GM12864 (cell line): ENCODE measurements around the gene ENDOV.

Experiments used
- DNase-seq: peaks from one replicate; pipeline ENCODE4 v3.0.0-alpha.2; 2011; ENCODE audit warnings: low read depth
- H3K4me3 ChIP-seq: 2 replicates; pipeline ENCODE4 v1.5.1; 2011; ENCODE audit warnings: mild to moderate bottlenecking, low read depth, low read length, control low read depth
- TF ChIP-seq, protein P1 (sequence below): IDR thresholded peaks from 2 replicates; pipeline ENCODE4 v1.5.1; 2011; ENCODE audit warnings: low read depth, mild to moderate bottlenecking, moderate library complexity, low read length, control low read depth, inconsistent platforms; ENCODE audit errors: missing control alignments

The ENDOV gene

DNA sequence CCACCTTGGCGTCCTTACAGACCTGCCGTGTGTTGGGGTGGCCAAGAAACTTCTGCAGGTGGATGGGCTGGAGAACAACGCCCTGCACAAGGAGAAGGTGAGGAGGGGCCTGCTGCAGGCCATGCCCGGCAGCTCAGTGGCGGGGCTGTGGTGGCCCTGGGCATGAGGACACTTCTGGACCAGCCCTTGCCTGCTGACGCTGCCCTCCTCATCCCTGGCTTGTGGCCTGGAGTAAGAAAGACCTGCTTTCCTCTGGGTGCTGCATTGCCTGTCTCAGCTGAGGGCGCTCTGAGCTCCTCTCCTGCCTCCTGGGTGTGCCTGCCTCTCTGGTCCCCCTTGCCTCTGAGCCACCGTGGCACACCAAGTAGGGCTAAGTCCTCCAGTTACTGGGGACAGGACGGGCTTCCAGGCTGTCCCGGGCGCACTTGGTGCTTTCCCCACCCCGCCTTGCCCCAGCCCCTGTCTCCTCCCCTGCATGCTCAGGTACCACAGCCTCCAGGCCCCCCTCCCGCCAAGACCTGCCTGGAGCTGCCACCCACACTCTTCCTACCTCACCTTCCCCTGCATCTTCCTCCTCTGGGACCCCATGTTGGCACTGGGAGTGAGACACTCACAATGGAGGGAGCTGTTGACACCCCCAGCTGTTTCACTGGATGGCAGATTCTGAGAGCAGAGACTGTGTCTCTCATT, 8.7 kb downstream of the ENDOV start:
- DNase-seq, result no peak
- no peak overlapping the region for H3K4me3 ChIP-seq
- TF ChIP-seq, protein P1, sequence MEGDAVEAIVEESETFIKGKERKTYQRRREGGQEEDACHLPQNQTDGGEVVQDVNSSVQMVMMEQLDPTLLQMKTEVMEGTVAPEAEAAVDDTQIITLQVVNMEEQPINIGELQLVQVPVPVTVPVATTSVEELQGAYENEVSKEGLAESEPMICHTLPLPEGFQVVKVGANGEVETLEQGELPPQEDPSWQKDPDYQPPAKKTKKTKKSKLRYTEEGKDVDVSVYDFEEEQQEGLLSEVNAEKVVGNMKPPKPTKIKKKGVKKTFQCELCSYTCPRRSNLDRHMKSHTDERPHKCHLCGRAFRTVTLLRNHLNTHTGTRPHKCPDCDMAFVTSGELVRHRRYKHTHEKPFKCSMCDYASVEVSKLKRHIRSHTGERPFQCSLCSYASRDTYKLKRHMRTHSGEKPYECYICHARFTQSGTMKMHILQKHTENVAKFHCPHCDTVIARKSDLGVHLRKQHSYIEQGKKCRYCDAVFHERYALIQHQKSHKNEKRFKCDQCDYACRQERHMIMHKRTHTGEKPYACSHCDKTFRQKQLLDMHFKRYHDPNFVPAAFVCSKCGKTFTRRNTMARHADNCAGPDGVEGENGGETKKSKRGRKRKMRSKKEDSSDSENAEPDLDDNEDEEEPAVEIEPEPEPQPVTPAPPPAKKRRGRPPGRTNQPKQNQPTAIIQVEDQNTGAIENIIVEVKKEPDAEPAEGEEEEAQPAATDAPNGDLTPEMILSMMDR, result no peak

DNA sequence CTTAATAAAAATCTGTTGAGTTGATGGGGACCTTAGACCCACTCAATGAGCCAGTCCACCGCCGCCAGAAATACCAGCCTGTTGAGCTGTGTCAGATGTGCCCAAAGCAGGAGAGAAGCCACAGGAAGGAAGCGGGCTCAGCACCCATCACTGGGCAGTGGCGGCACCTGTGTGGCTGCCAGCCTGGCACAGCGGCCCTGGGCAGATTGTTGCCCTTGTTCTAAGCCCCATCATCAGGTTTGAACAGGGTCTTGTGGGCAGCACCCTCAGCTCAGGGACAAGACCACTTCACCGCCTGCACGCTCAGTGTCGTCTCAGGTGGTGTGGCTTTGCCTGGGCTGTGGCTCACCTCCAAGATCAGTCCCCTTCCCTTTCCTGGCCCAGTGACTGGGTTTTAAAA, 9.3 kb downstream of the ENDOV start:
- TF ChIP-seq, protein P1, result no peak
- H3K4me3 ChIP-seq, result no peak overlapping the region
- no peak for DNase-seq

DNA sequence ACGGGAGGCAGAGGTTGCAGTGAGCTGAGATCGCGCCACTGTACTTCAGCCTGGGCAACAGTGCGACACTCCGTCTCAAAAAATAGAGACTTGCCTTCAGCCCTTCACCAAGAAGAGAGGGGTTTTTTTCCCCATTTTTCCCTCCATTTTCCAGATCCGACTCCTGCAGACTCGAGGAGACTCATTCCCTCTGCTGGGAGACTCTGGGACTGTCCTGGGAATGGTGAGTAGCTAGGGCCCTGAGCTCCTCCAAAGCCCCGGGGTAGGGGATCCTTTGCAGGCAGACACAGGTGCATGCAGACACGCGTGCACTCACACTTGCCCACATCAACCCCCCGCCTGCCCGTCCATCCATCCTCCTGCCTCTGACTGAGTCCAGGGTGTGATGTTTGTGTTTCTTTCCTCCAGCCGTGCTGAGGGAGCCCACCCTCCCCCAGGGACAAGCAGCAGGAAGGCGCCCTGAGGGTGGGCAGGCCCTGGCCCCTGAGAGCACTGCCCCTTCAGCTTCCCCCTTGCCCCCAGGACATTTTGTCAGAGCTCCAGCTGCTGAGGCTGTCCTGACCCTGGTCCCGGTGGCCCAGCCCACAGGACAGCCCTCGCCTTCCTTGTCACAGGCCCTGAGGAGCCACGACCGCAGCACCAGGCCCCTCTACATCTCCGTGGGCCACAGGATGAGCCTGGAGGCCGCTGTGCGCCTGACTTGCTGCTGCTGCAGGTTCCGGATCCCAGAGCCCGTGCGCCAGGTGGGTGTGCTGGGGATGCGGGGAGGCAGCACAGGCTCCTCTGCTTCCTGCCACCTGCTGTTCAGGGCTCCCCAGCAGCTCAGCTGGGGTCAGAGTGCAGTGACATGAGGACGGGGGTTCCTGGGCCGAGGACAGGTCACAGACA, 10.2 kb downstream of the ENDOV start:
- TF ChIP-seq, protein P1, result no peak
- DNase-seq, result no peak
- H3K4me3 ChIP-seq, result no peak overlapping the region

DNA sequence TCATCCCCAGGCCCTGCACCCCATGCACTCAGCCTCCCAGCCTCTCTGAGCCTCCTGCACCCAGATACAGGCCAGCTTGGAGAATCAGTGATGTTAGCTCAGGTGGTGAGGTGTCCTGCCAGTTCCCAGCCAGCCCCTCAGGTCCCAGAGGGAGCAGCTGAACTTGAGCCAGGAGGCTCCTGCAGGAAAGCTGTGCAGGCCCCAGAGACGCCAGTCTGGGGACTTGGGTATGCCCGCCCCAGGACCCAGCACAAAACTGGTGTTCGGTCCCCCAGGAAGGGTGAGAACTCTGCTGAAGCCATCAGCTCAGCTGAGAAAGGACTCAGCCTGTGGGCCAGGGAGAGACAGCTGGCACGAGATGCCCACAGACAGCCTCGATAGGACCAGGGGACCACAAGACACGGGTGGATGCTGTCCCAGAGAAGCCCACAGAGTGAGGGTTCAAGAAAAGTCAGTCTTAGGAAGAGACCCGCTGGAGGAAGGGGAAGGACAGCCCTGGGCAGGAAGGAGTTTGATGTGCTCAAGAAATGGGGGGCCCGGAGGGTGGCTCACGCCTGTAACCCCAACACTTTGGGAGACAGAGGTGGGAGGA, 11.0 kb downstream of the ENDOV start:
- DNase-seq, result no peak
- no peak overlapping the region for H3K4me3 ChIP-seq
- TF ChIP-seq, protein P1, result no peak

DNA sequence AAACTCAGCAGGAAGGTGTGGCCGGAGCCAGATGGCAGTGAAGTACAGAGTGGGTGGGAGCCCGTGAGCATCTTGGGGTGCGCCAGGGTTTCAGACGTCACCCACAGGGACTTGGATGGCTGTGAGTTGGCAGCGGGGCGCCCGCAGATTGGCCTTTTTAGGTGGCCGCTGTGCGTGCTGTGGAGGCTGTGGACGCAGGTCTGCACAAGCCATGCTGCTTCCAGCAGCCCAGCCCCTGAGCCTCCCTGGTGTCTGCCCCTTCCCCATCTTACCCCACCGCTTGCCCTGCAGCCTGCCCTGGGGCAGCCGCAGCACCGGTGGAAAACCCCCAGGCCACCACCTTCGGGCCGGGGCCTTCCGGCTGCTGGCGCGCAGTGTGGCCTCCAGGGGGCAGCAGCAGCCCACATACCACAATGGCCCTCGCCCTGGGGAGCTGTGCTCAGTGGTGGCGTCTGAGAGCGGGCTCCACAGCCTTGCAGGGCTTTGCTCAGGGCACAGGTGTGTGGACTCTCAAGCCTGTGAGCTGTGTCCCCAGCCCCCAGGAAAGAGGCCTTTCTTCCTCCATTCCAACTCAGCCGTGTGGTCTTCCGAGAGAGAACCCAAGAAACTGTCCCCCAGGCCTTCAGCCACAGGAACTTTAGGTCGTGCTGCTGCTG, 11.8 kb downstream of the ENDOV start:
- DNase-seq, result peak; percentile 33
- TF ChIP-seq, protein P1, result peak; percentile 94
- H3K4me3 ChIP-seq, result no peak overlapping the region

DNA sequence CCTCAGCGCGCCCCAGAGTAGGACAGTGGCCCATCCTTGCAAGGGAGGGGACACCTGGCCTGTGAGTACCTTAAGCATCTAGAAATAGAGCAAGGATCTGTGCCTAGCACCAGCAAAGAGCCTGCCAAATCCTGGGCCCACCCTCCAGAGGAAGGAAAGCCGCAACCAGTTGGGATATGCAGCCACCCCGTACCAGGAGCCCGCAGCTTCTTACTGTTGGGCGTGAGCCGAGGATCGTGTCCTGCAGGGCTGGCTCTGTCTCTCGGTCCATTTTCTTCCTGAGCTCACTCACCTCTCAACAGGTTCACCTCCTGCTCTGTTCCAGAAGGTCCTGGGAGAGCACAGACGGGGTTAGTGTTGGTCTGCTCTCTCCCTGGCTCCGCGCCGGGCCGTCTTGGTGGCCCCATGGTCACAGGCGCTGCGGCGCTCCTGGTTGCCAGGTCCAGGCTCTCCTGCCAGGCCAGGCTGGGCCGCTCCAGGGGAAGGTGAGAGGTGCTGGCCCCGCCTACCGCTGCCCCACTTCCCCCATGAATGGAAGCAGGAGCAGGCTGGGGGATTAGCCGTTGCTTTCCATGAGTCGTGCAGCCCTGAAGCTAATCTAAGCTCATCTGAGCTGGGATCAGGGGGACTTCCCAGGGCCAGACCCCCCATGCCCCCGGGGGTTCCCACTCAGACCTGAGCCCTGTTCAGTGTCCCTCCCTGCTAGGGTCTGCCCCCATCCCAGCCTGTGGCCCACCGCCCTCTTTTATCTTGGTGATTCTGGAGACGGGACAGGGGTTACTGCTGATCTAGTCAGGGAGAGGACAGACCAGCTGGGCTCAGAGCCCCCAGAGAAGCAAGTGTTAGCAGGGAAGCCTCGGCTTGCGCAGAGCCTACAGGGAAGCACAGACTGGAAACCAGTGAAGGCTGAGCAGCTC, 12.7 kb downstream of the ENDOV start:
- TF ChIP-seq, protein P1, result no peak
- no peak overlapping the region for H3K4me3 ChIP-seq
- DNase-seq, result no peak
